Omental fat pad (tissue), 4 donors: ENCODE data around the gene ACTL10. TPM values are rescaled to one million over a fixed set of nuclear protein-coding genes. Genes with fewer than 3 reads are reported as not detected.

ENCODE experiments used
- ATAC-seq: fragments of 150-250 bp; one replicate; pipeline ENCODE4 v1.9.1; 2016; ENCODE audit warnings: mild to moderate bottlenecking, moderate library complexity; ENCODE audit not compliant: low FRiP score
- DNase-seq: peaks from one replicate; pipeline ENCODE4 v3.0.0-alpha.2; 2019; ENCODE audit warnings: low spot score
- total RNA-seq, 4 donors: library from RNA; depleted of rRNA; stranded (reverse); fragments of >200 nt; gene quantifications; one replicate each; pipeline ENCODE4 v1.1.0, GENCODE V29; 2016
- TF ChIP-seq, protein P1 (sequence below), 3 donors: fragments of 450-650 bp; IDR thresholded peaks; one replicate each; pipeline ENCODE4 v1.5.1; 2016 to 2017; ENCODE audit warnings: antibody characterized with exemption in 3 of 3, mild to moderate bottlenecking in 3 of 3, moderate library complexity in 2 of 3

Gene ACTL10
- total RNA-seq, 4 donors from 2014 or later: 1.1 to 2.4 (median 1.8) TPM

DNA sequence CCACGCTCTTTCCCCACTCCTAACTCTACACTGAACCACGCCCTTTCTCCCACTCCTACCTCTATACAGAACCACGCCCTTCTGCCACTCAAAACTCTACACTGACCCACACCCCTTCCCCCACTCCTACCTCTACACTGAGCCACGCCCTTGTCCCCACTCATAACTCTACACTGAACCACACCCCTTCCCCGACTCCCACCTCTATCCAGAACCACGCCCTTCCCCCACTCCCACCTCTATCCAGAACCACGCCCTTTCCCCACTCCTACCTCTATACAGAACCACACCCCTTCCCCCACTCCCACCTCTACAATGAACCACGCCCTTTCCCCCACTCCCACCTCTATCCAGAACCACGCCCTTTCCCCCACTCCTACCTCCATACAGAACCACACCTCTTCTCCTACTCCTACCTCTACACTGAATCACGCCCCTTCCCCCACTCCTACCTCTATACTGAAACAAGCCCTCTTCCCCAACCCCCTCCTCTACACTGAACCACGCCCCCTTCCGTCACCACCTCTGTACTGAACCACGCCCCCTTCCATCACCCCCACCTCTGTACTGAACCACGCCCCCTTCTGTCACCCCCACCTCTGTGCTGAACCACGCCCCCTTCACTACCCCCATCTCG lies 43.3 kb downstream of the ACTL10 start:
- ATAC-seq (no peak), DNase-seq (no peak)
- TF ChIP-seq, protein P1, sequence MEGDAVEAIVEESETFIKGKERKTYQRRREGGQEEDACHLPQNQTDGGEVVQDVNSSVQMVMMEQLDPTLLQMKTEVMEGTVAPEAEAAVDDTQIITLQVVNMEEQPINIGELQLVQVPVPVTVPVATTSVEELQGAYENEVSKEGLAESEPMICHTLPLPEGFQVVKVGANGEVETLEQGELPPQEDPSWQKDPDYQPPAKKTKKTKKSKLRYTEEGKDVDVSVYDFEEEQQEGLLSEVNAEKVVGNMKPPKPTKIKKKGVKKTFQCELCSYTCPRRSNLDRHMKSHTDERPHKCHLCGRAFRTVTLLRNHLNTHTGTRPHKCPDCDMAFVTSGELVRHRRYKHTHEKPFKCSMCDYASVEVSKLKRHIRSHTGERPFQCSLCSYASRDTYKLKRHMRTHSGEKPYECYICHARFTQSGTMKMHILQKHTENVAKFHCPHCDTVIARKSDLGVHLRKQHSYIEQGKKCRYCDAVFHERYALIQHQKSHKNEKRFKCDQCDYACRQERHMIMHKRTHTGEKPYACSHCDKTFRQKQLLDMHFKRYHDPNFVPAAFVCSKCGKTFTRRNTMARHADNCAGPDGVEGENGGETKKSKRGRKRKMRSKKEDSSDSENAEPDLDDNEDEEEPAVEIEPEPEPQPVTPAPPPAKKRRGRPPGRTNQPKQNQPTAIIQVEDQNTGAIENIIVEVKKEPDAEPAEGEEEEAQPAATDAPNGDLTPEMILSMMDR (IDR thresholded peaks at IDR 0.05): no peak

DNA sequence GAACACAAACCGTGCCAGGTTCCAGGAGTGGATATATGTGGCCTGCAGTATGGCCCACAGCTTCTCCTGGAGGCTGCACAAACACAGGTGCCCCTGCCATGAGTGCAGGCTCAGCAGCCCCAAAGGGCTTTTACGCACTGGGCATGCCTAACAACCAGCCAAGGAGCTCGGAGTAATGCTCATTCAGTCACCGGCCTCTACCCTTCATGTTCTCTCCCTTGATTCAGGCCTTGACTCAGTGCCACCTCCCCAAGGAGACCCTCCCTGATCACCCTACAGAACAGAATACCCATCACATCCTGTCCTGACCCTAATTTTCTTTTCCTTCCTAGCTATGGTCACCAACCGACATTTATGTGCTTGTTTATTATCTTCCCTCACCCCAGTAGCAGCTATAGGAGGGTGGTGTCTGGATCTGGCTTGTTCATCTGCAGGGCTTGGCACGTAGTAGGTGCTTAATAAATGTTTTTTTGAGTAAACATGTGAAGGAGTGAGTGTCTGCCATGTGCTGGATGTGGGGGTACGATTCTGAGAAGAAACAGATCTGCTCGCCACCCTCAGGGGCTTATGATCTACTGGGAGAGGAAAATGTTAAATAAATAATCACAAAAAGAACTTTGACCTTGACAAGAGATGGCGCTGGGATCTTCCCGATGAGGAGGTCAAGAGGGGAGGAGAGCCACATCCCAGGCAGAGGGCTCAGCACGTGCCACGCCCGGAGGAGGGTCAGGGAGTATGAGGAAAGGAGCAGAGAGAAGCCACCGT lies 44.1 kb downstream of the ACTL10 start:
- TF ChIP-seq, protein P1 (IDR thresholded peaks at IDR 0.05): no peak
- DNase-seq: no peak
- ATAC-seq: no peak

DNA sequence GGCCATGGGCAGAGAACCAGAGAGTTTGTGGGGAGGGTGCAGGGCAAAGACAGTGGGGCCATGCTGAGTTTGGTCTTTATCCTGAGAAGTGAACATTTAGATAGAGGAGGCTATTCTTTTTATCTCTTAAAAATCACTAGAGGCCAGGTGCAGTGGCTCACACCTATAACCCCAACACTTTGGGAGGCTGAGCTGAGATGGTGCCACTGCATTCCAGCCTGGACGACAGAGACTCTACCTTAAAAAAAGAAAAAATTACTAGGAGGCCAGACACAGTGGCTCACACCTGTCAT lies 44.6 kb downstream of the ACTL10 start:
- ATAC-seq (no peak), DNase-seq (no peak)
- TF ChIP-seq, protein P1 (IDR thresholded peaks at IDR 0.05): no peak

DNA sequence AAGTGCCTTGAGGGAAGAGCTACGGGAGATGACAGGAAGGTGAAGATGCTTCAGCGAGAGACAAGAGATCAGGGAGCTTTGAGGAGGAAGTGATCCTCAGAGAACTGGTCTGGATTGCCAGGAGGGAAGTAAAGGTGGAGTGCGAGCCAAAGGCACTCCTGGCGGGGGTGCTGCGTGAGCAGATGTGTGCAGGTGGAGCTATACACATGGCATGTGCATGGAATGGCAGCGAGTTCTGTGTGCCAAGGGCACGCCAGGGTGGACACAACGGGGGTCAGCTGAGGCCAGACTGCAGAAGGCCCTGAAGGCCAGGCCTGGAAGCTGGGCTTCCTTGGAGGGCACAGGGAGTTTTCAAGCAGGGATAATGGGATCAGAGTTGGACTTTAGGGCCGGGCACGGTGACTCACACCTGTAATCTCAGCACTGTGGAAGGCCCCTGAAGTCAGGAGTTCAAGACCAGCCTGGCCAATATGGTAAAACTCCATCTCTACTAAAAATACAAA lies 47.2 kb downstream of the ACTL10 start:
- DNase-seq (no peak), ATAC-seq (no peak)
- TF ChIP-seq, protein P1 (IDR thresholded peaks at IDR 0.05): no peak

DNA sequence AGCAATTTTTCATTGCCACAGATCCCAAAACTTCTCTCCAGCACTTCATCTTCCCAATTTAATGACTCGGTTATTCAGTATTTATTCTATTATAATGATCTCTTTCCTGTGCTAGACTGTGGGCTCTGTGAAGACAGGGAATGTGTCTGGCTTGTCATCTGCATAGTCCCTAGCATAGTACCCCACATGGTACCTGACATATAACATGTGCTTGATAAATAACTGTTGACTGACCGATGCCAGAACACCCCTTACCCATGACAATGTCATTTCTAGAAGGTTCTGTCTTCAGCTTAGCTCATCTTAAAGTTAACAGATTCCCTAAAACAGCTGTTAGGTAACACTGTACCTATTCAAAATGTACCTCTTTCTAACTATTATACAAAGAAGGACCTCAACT lies 49.8 kb downstream of the ACTL10 start:
- DNase-seq: no peak
- TF ChIP-seq, protein P1 (IDR thresholded peaks at IDR 0.05): no peak
- no peak for ATAC-seq

Other genes starting within 250 kb of the ACTL10 start
- gene SNTA1, start 223.2 kb upstream of the ACTL10 start, total RNA-seq: 10 to 100 TPM; 28.5 to 39.2 (median 37.0) TPM
- gene CBFA2T2, start 176.8 kb upstream of the ACTL10 start, total RNA-seq: 10 to 100 TPM in 2 of 4 donors, 1 to 10 TPM in 2; 5.8 to 11.8 (median 10.0) TPM
- gene C20orf144, start 4.6 kb upstream of the ACTL10 start, total RNA-seq: not detected
- 10 to 100 TPM; 19.1 to 29.8 (median 26.8) TPM for gene NECAB3, start 7.5 kb downstream of the ACTL10 start, total RNA-seq
- gene E2F1, start 19.4 kb downstream of the ACTL10 start, total RNA-seq: 1 to 10 TPM; 1.2 to 1.9 (median 1.5) TPM
- 1 to 10 TPM; 3.6 to 8.7 (median 4.8) TPM for gene PXMP4, start 53.4 kb downstream of the ACTL10 start, total RNA-seq
- 1 to 10 TPM; 1.6 to 2.3 (median 2.0) TPM for gene ZNF341, start 65.1 kb downstream of the ACTL10 start, total RNA-seq
- 10 to 100 TPM; 64.8 to 96.7 (median 69.8) TPM for gene CHMP4B, start 144.4 kb downstream of the ACTL10 start, total RNA-seq